DOHH2 (cell line): ENCODE measurements around the gene ACO1.

Experiments
- H3F3A ChIP-seq: fragments of 200-600 bp; sonication (generic), shearing (Covaris generic); 2 replicates; pipeline ENCODE4 v1.6.0; 2016; ENCODE audit warnings: antibody characterized with exemption, mild to moderate bottlenecking; ENCODE audit not compliant: control insufficient read depth, insufficient read depth
- H3K27ac ChIP-seq: fragments of 200-600 bp; sonication (generic); 2 replicates; pipeline ENCODE4 v1.5.1; 2014; ENCODE audit warnings: low read depth, mild to moderate bottlenecking, low read length, moderate library complexity
- H3K27me3 ChIP-seq: fragments of 200-600 bp; sonication (generic); 2 replicates; pipeline ENCODE4 v1.6.1; 2014; ENCODE audit warnings: mild to moderate bottlenecking, low read length, mixed read lengths; ENCODE audit not compliant: control insufficient read depth
- H3K36me3 ChIP-seq: fragments of 200-600 bp; sonication (generic); 2 replicates; pipeline ENCODE4 v1.6.1; 2014; ENCODE audit warnings: mild to moderate bottlenecking, low read length, moderate library complexity, mixed read lengths; ENCODE audit not compliant: control insufficient read depth
- H3K4me1 ChIP-seq: fragments of 200-600 bp; sonication (generic); 2 replicates; pipeline ENCODE4 v1.6.1; 2014; ENCODE audit warnings: mild to moderate bottlenecking, low read length, mixed read lengths; ENCODE audit not compliant: control insufficient read depth
- H3K4me2 ChIP-seq: fragments of 200-600 bp; sonication (generic); 2 replicates; pipeline ENCODE4 v1.6.0; 2014; ENCODE audit warnings: mild to moderate bottlenecking, low read length, moderate library complexity
- H3K4me3 ChIP-seq: fragments of 200-600 bp; sonication (generic); 2 replicates; pipeline ENCODE4 v1.5.1; 2014; ENCODE audit warnings: mild to moderate bottlenecking, low read length, mixed read lengths
- H3K79me2 ChIP-seq: fragments of 200-600 bp; sonication (generic); 2 replicates; pipeline ENCODE4 v1.6.1; 2014; ENCODE audit warnings: mild to moderate bottlenecking, low read length, mixed read lengths; ENCODE audit not compliant: control insufficient read depth
- H3K9me2 ChIP-seq: fragments of 200-600 bp; sonication (generic); replicated peaks from 2 replicates; pipeline ENCODE4 v1.6.1; 2014; ENCODE audit warnings: mild to moderate bottlenecking, low read length, mixed read lengths; ENCODE audit not compliant: control insufficient read depth
- H3K9me3 ChIP-seq: fragments of 200-600 bp; sonication (generic); 2 replicates; pipeline ENCODE4 v1.6.1; 2014; ENCODE audit warnings: antibody characterized with exemption, low read length, mixed read lengths; ENCODE audit not compliant: control insufficient read depth, insufficient read depth
- H4K20me1 ChIP-seq: fragments of 200-600 bp; sonication (generic); 2 replicates; pipeline ENCODE4 v1.6.0; 2014; ENCODE audit warnings: low read depth, mild to moderate bottlenecking, antibody characterized with exemption, low read length, moderate library complexity; ENCODE audit not compliant: control insufficient read depth, insufficient read depth
- CTCF ChIP-seq: fragments of 200-600 bp; sonication (generic); IDR thresholded peaks from one replicate; pipeline ENCODE4 v1.5.1; 2014; ENCODE audit warnings: antibody characterized with exemption, mild to moderate bottlenecking, low read depth, low read length; ENCODE audit not compliant: poor library complexity, severe bottlenecking
- EZH2phosphoT487 ChIP-seq: fragments of 200-600 bp; sonication (generic); IDR thresholded peaks from 2 replicates; pipeline ENCODE4 v1.6.1; 2017; ENCODE audit warnings: borderline replicate concordance, mild to moderate bottlenecking, antibody characterized with exemption, low read length, moderate library complexity, mixed read lengths

The ACO1 gene

GRCh38 chr9:32500768-32501167 is 116.3 kb downstream of the ACO1 start:
- no peaks in the 10 kb centered on the region for H3K36me3 ChIP-seq
- no peaks in the 10 kb centered on the region for H3K79me2 ChIP-seq
- TF ChIP-seq CTCF (no peak), EZH2phosphoT487 (no peak)
- H3F3A ChIP-seq, result no peaks in the 10 kb centered on the region
- H3K27me3 ChIP-seq, result no peaks in the 10 kb centered on the region
- no peak overlapping the region for H3K4me2 ChIP-seq
- H3K4me3 ChIP-seq, result no peak overlapping the region
- H3K4me1 ChIP-seq, result no peaks in the 10 kb centered on the region
- H4K20me1 ChIP-seq, result no peaks in the 10 kb centered on the region
- no peaks in the 10 kb centered on the region for H3K9me2 ChIP-seq
- no peaks in the 10 kb centered on the region for H3K9me3 ChIP-seq
- H3K27ac ChIP-seq, result no peak overlapping the region

DNA sequence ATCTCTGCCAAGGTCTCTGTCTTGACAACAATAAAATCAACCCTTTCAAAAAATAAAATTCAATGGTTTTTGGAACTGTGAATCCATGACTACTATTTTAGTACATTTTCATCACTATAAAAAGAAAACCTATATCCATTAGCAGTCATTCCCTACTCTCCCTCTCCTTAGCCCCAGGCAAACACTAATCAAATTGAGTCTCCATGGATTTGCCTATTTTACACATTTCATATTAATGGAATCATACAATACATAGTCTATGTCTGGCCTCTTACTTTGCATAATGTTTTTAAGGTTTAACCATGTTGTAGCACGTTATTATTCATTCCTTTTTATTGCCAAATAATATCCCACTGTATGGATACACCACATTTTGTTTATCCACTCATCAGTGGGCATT is 117.4 kb downstream of the ACO1 start:
- H3K9me2 ChIP-seq, result no peaks in the 10 kb centered on the region
- no peaks in the 10 kb centered on the region for H3K79me2 ChIP-seq
- no peak overlapping the region for H3K4me3 ChIP-seq
- no peak overlapping the region for H3K27ac ChIP-seq
- H4K20me1 ChIP-seq, result no peaks in the 10 kb centered on the region
- H3K4me2 ChIP-seq, result no peak overlapping the region
- H3K9me3 ChIP-seq, result no peaks in the 10 kb centered on the region
- 0 out of 2 replicates have a peak, but pooled peaks cover 2% of the 10 kb centered on the region for H3K27me3 ChIP-seq
- no peak for TF ChIP-seq EZH2phosphoT487
- no peak for TF ChIP-seq CTCF
- H3K36me3 ChIP-seq, result no peaks in the 10 kb centered on the region
- no peaks in the 10 kb centered on the region for H3K4me1 ChIP-seq
- H3F3A ChIP-seq, result no peaks in the 10 kb centered on the region

DNA sequence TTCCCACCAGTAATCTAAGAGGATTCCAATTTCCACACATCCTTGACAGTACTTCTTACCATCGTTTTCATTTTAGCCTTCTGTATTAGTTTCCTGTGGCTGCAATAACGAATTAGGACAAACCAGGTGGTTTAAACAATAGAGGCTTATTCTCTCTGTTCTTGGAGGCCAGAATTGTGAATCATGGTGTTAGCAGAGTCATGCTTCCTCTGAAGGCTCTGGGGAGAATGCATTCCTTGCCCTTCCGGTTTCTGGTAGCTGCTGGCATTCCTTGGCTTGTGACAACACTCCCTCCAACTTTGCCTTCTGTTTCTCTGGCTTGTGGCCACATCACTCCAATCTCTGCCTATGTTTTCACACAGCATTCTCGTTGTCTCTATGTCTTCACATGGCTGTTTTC is 118.0 kb downstream of the ACO1 start:
- TF ChIP-seq CTCF (no peak), EZH2phosphoT487 (no peak)
- Histone ChIP-seq H3K36me3 (no peaks in the 10 kb centered on the region), H3K4me3 (no peak overlapping the region), H4K20me1 (no peaks in the 10 kb centered on the region), H3K27ac (no peak overlapping the region), H3K27me3 (0 out of 2 replicates have a peak, but pooled peaks cover 2% of the 10 kb centered on the region), H3K9me3 (no peaks in the 10 kb centered on the region), H3K79me2 (no peaks in the 10 kb centered on the region), H3K9me2 (no peaks in the 10 kb centered on the region), H3F3A (no peaks in the 10 kb centered on the region), H3K4me2 (no peak overlapping the region), H3K4me1 (no peaks in the 10 kb centered on the region)

DNA sequence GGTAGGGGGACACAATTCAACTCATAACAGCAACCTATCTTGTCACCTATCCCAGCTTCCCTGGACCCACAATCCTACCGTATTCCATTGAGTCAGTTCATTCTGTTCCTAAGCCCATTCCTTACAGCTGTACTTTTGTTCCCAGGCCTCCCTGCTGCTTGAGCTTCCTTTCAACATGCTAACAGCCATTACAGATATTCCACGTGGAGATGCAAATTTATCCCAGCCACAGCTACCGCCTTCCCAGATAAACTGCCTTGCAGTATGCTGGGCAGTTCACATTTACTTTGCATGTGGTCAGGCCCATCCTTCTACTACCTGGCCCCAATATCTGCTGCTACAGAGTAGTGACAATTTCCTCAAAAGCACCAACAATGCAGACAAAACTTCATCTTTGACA is 118.6 kb downstream of the ACO1 start:
- no peak for TF ChIP-seq CTCF
- no peak for TF ChIP-seq EZH2phosphoT487
- no peaks in the 10 kb centered on the region for H3K4me1 ChIP-seq

More for the DNA sequence above, 118.6 kb downstream of the ACO1 start:
- Histone ChIP-seq H3F3A (no peaks in the 10 kb centered on the region), H3K4me2 (no peak overlapping the region), H3K4me3 (no peak overlapping the region), H3K27ac (no peak overlapping the region), H3K79me2 (no peaks in the 10 kb centered on the region), H3K27me3 (0 out of 2 replicates have a peak, but pooled peaks cover 2% of the 10 kb centered on the region), H3K9me3 (no peaks in the 10 kb centered on the region), H3K9me2 (no peaks in the 10 kb centered on the region), H4K20me1 (no peaks in the 10 kb centered on the region), H3K36me3 (no peaks in the 10 kb centered on the region)
